Activated CD8-positive, alpha-beta memory T cell treated with anti-CD3 and anti-CD28 coated beads, Interleukin-2, amount 50 U/mL, for 24 hours (primary cell): Measurements from ENCODE around the gene TICRR.

Experiments used
- DNase-seq: peaks from one replicate; pipeline ENCODE4 v3.0.0-alpha.2; 2020; ENCODE audit errors: extremely low read depth

The TICRR gene

GRCh38 chr15:89629829-89630228 lies 54.6 kb downstream of the TICRR start:
- no peak for DNase-seq

GRCh38 chr15:89630260-89630659 lies 55.0 kb downstream of the TICRR start:
- DNase-seq = no peak

GRCh38 chr15:89630974-89631901 lies 56.0 kb downstream of the TICRR start:
- no peak for DNase-seq

GRCh38 chr15:89631902-89632264 lies 56.6 kb downstream of the TICRR start:
- DNase-seq = no peak

- no peak for DNase-seq
Measured at GRCh38 chr15:89632563-89633430, 57.5 kb downstream of the TICRR start.

GRCh38 chr15:89633585-89633984 lies 58.3 kb downstream of the TICRR start:
- no peak for DNase-seq

GRCh38 chr15:89640245-89640644 lies 65.0 kb downstream of the TICRR start:
- DNase-seq = no peak

- no peak for DNase-seq
Measured at GRCh38 chr15:89641053-89641452, 65.8 kb downstream of the TICRR start.

GRCh38 chr15:89642106-89642505 lies 66.8 kb downstream of the TICRR start:
- DNase-seq = no peak

- no peak for DNase-seq
Measured at GRCh38 chr15:89645680-89646079, 70.4 kb downstream of the TICRR start.

GRCh38 chr15:89646416-89647141 lies 71.3 kb downstream of the TICRR start:
- DNase-seq = no peak

- DNase-seq = peak; percentile 34
Measured at GRCh38 chr15:89647191-89647851, 72.1 kb downstream of the TICRR start.

GRCh38 chr15:89648106-89649012 lies 73.1 kb downstream of the TICRR start:
- no peak for DNase-seq

- no peak for DNase-seq
Measured at GRCh38 chr15:89649013-89649625, 73.8 kb downstream of the TICRR start.

- DNase-seq = no peak
Measured at GRCh38 chr15:89649716-89650115, 74.4 kb downstream of the TICRR start.

- DNase-seq = no peak
Measured at GRCh38 chr15:89652131-89652530, 76.9 kb downstream of the TICRR start.

- no peak for DNase-seq
Measured at GRCh38 chr15:89652666-89653065, 77.4 kb downstream of the TICRR start.

GRCh38 chr15:89653578-89653977 lies 78.3 kb downstream of the TICRR start:
- DNase-seq = no peak

GRCh38 chr15:89654301-89654761 lies 79.1 kb downstream of the TICRR start:
- no peak for DNase-seq
